Measurements from ENCODE around the gene GAS1.

Gene GAS1

GRCh38 chr9:86947146-86948073 lies at the start of gene GAS1:
GAS1 (minus strand) TSS chr9:86947506; CDS start chr9:86946779, 727 bp downstream.
- peak; percentile 57 for DNase-seq

DNA sequence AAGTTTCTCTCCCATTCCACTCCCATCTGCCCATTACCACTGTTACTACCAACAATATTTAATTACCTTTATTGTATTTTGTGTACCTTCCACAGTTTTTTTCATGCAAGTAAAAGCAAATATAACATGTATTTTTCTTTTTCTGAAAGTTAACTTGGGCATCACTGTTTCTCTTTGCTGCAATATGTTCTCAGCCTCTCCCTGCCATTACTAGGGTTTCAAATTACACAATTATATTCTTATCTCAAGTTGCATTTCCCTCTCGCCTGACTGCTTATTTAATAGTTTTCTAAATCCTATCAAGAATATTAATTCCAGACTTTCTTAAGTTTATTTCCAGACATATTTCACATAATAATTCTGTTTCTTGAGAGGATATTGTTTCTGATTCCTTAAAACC lies 46.9 kb upstream of the GAS1 start:
- DNase-seq = no peak

DNA sequence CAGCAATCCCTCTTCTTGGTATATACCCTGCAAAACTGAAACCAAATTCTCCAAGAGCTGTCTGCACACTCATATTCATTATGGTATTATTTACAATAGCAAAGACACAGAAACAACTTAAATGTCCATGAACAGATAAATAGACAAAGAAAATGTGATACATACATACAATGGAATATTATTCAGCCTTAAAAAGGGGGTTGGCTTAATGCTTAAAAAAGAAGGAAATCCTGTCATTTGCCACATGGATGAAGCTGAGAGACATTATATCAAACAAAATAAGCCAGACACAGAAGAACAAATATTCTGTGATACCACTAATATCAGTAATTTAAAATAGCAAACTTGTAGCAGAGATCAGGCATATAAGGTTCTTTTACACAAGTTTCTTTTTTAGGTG lies 46.5 kb upstream of the GAS1 start:
- DNase-seq = no peak

GRCh38 chr9:86991077-86991476 lies 43.8 kb upstream of the GAS1 start:
- DNase-seq = no peak

GRCh38 chr9:86990290-86990689 lies 43.0 kb upstream of the GAS1 start:
- DNase-seq = no peak

DNA sequence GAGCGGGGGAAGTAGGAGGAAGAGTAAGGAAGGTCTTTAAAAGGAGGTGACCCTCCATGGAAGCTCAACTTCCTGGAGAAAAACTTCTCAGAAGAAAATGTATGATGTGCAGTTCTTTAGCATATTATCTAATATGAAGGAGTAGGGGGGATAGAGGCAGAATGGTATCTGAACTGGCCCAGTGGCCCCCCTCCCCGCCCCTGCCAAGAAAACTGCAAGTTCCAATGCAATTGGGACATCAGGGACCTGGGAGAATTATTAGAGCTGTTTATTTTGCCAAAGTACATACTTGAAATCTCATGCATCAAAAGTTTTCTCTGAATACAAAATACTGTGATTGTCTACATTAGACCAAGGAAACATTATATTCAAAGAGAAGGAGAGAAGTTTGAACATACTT lies 40.6 kb upstream of the GAS1 start:
- no peak for DNase-seq

DNA sequence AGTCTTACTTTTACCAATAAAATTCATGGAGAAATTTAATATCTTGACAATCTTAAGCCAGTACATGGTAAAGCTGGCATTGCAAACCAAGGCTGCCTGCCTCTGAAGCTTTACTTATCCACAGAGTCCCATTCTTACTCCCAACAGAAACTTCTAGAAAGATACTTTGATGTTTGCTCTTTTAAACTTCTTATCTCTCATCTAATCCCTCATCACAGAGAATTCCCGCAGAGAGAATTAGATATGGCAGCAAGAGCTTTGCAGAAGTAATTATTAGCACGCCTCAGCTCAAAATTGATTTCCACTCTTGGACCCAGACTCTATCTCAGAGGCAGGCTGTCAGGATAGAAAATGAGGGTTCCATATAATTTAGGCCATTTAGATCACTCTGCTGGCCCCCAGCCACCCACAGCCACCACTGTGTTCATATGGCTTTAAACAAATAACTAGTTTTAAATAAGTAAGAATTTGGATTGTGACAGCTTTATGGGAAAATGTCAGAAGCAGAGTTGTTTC lies 37.9 kb upstream of the GAS1 start:
- no peak for DNase-seq

DNA sequence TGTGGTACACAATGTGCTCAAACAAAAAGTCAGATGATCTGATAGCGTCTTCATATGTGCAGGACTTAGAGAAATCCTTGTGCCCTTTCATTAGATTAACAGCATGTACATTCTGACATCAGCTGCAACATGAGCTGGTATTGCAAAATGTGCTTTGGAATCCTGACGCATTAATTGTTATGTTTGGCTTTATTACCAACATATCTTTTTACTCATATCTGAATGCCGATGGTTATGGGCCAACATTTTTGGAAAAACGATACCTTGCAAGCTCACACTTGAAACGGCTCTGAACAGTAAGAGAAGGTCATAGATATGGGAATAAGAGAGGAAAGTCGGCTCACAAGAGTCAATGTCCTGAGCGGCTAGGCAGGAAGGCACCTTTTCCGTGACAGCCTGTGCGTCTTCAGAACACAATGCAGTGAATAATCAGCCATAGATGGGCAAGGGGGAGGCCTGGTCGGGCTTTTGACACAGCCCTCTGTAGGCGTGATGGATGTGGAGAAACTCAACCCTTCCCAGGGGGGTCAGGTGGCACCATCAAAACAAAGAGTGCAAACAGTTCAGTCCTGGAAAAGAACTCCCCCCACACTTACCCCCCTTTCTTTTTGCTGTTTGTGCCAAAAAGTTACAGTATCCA lies 36.4 kb upstream of the GAS1 start:
- DNase-seq = no peak

- DNase-seq = no peak
Observed at GRCh38 chr9:86983249-86983619, 35.9 kb upstream of the GAS1 start.

DNA sequence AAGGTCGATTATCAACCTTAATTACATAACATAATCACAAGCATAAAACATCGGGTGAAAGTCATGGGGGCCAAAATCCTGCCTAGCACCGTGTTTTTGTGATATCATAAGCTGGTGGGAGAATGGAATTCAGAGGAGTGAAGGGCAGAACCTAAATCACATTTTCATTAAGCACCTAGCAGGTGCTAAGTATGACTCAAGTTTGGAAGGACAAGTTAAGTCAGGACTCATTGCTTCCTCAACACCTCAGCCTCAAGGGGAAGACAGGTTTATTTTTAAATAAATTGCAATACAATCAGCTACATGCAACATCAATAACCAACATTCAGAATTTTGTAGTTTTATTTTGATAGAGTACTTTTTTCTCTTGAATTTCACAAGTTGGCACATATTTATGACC lies 33.5 kb upstream of the GAS1 start:
- DNase-seq = no peak

- no peak for DNase-seq
Observed at GRCh38 chr9:86979657-86980056, 32.4 kb upstream of the GAS1 start.

DNA sequence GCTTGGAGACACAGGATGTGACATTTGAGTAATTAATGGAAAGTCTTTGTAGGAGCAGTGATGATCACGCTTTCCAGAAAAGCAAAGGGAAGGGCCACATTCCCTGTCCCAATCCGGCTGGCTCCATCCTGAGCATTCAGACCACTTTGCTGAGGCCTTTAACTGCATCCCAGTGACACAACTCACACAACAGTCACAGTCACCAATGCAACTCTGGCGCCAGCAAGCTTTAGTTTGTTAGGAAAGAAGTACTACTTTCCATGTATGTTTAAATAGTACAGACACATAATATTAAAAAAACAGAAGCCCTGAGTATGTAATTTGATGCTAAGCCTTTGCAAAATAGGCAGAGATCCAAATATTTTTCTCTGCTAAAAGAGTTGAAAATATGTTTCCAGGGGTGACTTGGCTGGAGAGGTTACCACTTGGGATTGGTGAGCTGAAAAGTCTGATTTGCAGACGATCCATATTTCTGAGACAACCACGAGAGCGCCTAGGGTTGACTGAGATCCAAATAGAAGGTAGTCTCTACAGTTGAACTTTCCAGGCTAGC lies 31.7 kb upstream of the GAS1 start:
- DNase-seq = no peak

DNA sequence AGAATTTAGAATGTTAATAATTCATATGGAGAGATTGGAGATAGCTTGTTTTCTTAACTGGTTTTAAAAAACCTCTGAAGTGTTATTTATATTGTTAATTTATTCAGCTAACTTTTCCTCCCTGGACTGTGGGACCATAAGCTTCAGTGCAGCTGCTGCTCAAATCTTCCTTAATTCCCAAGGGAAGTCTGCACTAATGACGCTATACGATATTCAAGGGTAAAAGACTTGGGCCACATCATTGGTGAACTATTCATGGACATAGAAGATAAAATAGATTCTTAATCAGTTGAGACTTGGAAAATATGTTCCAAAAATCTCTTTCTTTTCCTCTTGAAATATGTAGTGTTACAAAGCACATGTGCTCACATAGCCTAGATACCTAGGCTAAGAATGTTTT lies 31.1 kb upstream of the GAS1 start:
- no peak for DNase-seq

GRCh38 chr9:86977205-86977835 lies 30.0 kb upstream of the GAS1 start:
- DNase-seq = no peak

DNA sequence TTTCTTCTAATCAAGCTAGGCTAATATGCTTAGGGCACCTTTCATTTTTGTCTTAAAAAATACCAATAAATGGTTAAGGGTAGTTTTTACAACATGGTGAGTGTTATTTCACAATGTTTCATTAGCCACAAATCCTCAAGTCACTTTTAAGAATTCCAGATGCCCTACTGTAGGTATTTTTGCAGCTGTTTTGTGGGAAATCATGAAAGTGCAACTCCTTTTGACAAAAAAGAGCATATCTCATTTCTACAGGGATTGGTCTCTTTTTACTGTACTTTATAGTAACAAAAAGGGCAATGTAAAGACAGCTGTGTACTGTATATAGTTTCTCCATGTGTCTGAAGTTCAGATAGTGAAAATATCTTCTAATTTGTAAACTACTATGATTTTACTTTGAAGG lies 28.3 kb upstream of the GAS1 start:
- DNase-seq = no peak

GRCh38 chr9:86975036-86975435 lies 27.7 kb upstream of the GAS1 start:
- DNase-seq = no peak

DNA sequence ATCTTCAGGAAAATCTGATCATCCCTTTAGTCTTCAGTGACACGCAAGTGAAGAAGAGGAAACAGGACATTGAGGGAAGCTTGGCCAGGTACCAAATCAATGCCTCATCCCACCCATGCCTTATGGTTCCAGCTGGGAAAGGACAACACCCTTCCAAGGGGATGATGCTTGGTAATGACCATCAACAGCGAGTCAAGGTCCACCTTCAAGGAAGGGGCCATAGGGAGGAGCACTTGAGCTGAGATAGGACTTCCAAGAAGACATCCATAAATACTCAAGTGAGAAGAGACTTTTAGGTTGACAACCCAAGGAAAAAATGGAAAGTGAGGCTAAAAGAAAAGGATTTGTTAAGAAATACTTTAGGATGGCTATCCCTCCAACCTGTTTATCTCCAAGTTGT lies 27.1 kb upstream of the GAS1 start:
- no peak for DNase-seq

- no peak for DNase-seq
Observed at GRCh38 chr9:86971742-86972141, 24.4 kb upstream of the GAS1 start.

- no peak for DNase-seq
Observed at GRCh38 chr9:86968258-86968920, 21.1 kb upstream of the GAS1 start.

GRCh38 chr9:86966852-86967511 lies 19.7 kb upstream of the GAS1 start:
- DNase-seq = no peak

DNA sequence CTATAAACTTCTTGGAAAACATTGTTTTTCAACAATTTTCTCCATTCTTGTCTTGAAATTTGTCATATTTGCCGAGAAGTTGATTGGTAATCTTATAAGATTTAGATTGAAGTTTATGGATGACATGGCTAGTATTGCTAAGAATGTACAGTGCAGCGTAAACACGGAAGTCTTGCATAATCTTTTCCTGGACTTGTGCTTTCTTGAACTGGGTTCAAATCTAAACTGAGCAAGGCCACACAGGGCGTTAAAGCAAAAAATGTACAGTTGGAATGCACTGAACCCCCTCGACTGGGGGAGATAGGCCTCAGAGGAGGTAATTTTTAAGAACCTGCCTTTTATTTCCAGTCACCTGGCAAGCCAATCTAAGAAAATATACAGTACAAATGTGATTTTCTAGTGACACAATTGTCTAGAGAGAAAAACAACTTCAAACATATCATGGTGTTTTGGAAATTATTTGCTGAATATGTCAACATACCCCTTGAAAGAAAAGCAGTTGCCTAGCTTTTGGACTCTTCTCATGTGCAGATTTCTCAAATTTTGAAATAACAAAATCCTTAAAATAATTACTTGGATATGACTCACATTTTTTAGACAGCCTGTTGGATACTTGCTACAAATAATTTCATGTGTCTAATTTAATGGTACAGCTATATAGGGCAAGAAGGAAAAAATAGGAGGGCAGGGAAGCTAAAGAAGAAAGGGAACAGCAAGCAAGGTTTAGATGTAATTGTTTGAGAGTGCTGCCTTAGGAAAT lies 18.5 kb upstream of the GAS1 start:
- no peak for DNase-seq

GRCh38 chr9:86962692-86963091 lies 15.4 kb upstream of the GAS1 start:
- DNase-seq = no peak

Data from stimulated activated CD4-positive, alpha-beta T cell treated with anti-CD3 and anti-CD28 coated beads, Interleukin-12 subunit alpha, Interleukin-12 subunit beta, amount 100 ng/mL, for 4 hours (primary cell).